SK-N-MC (cell line): ENCODE data around the gene GIPC2.
"Not testable (repeated sequence)": the region's sequence is repeated elsewhere in the genome, so short reads cannot be mapped to it uniquely, and the experiment has no call there.

Source experiments
- EZH2 ChIP-seq: fragments of 200-600 bp; sonication (generic); IDR thresholded peaks from one replicate; pipeline ENCODE4 v1.6.1; 2017; ENCODE audit warnings: antibody characterized with exemption
- POLR2AphosphoS5 ChIP-seq: IDR thresholded peaks from 2 replicates; pipeline ENCODE4 v1.6.1; 2012; ENCODE audit warnings: mild to moderate bottlenecking, low read depth, low read length, borderline replicate concordance

- TF ChIP-seq POLR2AphosphoS5, EZH2: not testable (repeated sequence)
Observed at GRCh38 chr1:78120485-78120884, 74.7 kb downstream of the GIPC2 start.
